ENCODE results near the gene GSG1L. TPM values are rescaled to one million over a fixed set of nuclear protein-coding genes. Genes with fewer than 3 reads are reported as not detected.
A peak's percentile ranks its signal among the peaks of the same experiment; 100 is the strongest.

The GSG1L gene
- total and polyA plus RNA-seq, 9 of the 15 experiments (the other 6 are each of a cell fraction or from before 2014, with no cell fraction given) = not detected

DNA sequence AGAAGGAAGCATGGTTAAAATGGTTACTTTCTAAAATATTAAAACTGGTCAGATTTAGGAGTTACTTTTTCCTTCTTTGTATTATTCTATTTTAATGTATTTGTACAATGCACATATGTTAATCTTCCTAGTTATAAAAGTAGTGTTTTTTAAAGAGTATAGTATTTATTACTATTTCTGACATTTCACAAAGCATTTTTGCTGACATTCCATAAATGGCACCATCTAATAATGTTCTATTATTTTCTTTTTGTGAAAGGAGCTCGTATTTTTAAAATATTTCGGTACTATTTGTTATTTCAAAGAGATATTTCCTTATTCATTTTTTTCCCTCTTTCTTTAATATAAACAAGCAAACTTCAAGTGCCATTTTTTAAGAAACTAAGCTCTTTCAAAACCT lies 47.5 kb upstream of the GSG1L start (continued):
- TF ChIP-seq, protein P1, sequence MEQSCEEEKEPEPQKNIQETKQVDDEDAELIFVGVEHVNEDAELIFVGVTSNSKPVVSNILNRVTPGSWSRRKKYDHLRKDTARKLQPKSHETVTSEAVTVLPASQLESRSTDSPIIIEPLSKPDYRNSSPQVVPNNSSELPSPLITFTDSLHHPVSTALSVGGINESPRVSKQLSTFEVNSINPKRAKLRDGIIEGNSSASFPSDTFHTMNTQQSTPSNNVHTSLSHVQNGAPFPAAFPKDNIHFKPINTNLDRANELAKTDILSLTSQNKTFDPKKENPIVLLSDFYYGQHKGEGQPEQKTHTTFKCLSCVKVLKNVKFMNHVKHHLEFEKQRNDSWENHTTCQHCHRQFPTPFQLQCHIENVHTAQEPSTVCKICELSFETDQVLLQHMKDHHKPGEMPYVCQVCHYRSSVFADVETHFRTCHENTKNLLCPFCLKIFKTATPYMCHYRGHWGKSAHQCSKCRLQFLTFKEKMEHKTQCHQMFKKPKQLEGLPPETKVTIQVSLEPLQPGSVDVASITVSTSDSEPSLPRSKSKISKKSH (CRISPR knock-in tag; IDR thresholded peaks at IDR 0.05) = no peak
- TF ChIP-seq TOE1 (IDR thresholded peaks at IDR 0.05; ENCODE audit: borderline replicate concordance) = no peak
- TF ChIP-seq TOE1 (CRISPR knock-in tag; IDR thresholded peaks at IDR 0.05; ENCODE audit: borderline replicate concordance, low read depth) = no peak
- TF ChIP-seq ZNF766 (CRISPR knock-in tag; conservative IDR thresholded peaks at IDR 0.05) = no peak
- TF ChIP-seq ZNF212 (CRISPR knock-in tag; IDR thresholded peaks at IDR 0.05) = no peak
- TF ChIP-seq HNRNPH1 (optimal IDR thresholded peaks at IDR 0.05; ENCODE audit: low read depth, low read length) = no peak
- no peak for TF ChIP-seq TCF7 (IDR thresholded peaks at IDR 0.05; ENCODE audit: borderline replicate concordance)
- no peak for TF ChIP-seq CAMTA2 (CRISPR knock-in tag; conservative IDR thresholded peaks at IDR 0.05)
- TF ChIP-seq SRSF7 (optimal IDR thresholded peaks at IDR 0.05; ENCODE audit: low read depth, low read length) = no peak

DNA sequence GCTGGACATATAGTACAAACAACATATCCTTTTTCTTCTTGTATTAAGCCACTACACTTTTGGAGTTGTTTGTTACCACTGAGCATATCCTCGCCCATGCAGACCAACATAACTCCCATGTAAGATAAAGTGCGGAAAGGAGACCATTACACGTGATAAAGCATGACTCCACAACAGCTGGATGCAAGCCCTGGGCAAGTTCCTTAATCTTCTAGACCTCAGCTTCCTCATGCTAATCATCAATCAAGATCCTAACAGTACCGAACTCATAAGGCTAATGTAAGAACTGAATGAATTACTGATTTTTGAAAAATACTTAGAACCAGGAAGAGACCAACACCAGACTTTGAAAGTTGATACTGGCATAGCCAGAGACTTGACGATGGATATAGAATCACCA lies 47.0 kb upstream of the GSG1L start:
- ChIA-PET CTCF (ENCODE audit: low intra/inter-chr PET ratio) (no interaction called here), POLR2A (interaction anchor here (1.4 kb wide), 2 partner anchors 10 to 23 kb away, joined by 3 read pairs; no protein-coding TSS in a partner anchor)
- ATAC-seq (peak; percentile 42), FAIRE-seq (peak; percentile 78), DNase-seq (ENCODE audit: extremely low read depth in 1 of 4, low spot score in 3 of 4) (peak in 1 of 4 experiments; percentile 24)
- Histone ChIP-seq H3K79me2 (ENCODE audit: control insufficient read depth, insufficient read depth, low read length) (no peaks in the 10 kb centered on the region; the same call in 1 of the 3 replicates), H3K4me1 (replicated peaks in 1 of 2; ENCODE audit: control insufficient read depth in 2 of 2, insufficient read depth in 2 of 2, low read length in 2 of 2) (peaks cover 2 to 10% of the 10 kb centered on the region in 2 experiments; a peak in 2 of 5 replicates), H4K20me1 (replicated peaks; ENCODE audit: control insufficient read depth, insufficient read depth, low read length) (peaks cover 10% of the 10 kb centered on the region; the same call in 1 of the 2 replicates), H3K27me3 (ENCODE audit: control insufficient read depth in 2 of 2, insufficient read depth in 2 of 2, low read length in 2 of 2) (no peaks in the 10 kb centered on the region), H3K4me2 (ENCODE audit: insufficient read depth, low read length) (peak overlapping the region; percentile 18; the same call in 1 of the 2 replicates), H2AFZ (ENCODE audit: low read depth, low read length) (no peak overlapping the region), H3K9ac (ENCODE audit: insufficient read depth in 1 of 2, low read depth in 2 of 2, low read length in 2 of 2) (no peak overlapping the region), H3K36me3 (ENCODE audit: control insufficient read depth, insufficient read depth, low read length) (peaks cover 97% of the 10 kb centered on the region), H3K4me3 (no peak overlapping the region), H3K9me1 (ENCODE audit: control insufficient read depth, insufficient read depth, low read length) (no peaks in the 10 kb centered on the region), H3K9me3 (replicated peaks; ENCODE audit: control insufficient read depth, insufficient read depth, low read depth, low read length) (no peaks in the 10 kb centered on the region), H3K27ac (ENCODE audit: extremely low read depth, low read depth, low read length) (peak overlapping the region; percentile 48; the same call in 2 of the 3 replicates)
- no TSS peak for BruUV-seq (replicated peaks)
- in situ Hi-C loops (cut with MboI) = no loop called here
- intact Hi-C loops (cut with micrococcal nuclease) = no loop called here
- 26% methylated on average over 5 of the region's 5 CpGs for WGBS (ENCODE audit: insufficient coverage, low coverage, missing lambda C conversion rate)
- TF ChIP-seq ZNF133 (CRISPR knock-in tag; IDR thresholded peaks at IDR 0.05) = no peak
- TF ChIP-seq LARP7 (IDR thresholded peaks at IDR 0.05) = no peak
- TF ChIP-seq SLC30A9 (CRISPR knock-in tag; IDR thresholded peaks at IDR 0.05) = no peak
- TF ChIP-seq, protein P2, sequence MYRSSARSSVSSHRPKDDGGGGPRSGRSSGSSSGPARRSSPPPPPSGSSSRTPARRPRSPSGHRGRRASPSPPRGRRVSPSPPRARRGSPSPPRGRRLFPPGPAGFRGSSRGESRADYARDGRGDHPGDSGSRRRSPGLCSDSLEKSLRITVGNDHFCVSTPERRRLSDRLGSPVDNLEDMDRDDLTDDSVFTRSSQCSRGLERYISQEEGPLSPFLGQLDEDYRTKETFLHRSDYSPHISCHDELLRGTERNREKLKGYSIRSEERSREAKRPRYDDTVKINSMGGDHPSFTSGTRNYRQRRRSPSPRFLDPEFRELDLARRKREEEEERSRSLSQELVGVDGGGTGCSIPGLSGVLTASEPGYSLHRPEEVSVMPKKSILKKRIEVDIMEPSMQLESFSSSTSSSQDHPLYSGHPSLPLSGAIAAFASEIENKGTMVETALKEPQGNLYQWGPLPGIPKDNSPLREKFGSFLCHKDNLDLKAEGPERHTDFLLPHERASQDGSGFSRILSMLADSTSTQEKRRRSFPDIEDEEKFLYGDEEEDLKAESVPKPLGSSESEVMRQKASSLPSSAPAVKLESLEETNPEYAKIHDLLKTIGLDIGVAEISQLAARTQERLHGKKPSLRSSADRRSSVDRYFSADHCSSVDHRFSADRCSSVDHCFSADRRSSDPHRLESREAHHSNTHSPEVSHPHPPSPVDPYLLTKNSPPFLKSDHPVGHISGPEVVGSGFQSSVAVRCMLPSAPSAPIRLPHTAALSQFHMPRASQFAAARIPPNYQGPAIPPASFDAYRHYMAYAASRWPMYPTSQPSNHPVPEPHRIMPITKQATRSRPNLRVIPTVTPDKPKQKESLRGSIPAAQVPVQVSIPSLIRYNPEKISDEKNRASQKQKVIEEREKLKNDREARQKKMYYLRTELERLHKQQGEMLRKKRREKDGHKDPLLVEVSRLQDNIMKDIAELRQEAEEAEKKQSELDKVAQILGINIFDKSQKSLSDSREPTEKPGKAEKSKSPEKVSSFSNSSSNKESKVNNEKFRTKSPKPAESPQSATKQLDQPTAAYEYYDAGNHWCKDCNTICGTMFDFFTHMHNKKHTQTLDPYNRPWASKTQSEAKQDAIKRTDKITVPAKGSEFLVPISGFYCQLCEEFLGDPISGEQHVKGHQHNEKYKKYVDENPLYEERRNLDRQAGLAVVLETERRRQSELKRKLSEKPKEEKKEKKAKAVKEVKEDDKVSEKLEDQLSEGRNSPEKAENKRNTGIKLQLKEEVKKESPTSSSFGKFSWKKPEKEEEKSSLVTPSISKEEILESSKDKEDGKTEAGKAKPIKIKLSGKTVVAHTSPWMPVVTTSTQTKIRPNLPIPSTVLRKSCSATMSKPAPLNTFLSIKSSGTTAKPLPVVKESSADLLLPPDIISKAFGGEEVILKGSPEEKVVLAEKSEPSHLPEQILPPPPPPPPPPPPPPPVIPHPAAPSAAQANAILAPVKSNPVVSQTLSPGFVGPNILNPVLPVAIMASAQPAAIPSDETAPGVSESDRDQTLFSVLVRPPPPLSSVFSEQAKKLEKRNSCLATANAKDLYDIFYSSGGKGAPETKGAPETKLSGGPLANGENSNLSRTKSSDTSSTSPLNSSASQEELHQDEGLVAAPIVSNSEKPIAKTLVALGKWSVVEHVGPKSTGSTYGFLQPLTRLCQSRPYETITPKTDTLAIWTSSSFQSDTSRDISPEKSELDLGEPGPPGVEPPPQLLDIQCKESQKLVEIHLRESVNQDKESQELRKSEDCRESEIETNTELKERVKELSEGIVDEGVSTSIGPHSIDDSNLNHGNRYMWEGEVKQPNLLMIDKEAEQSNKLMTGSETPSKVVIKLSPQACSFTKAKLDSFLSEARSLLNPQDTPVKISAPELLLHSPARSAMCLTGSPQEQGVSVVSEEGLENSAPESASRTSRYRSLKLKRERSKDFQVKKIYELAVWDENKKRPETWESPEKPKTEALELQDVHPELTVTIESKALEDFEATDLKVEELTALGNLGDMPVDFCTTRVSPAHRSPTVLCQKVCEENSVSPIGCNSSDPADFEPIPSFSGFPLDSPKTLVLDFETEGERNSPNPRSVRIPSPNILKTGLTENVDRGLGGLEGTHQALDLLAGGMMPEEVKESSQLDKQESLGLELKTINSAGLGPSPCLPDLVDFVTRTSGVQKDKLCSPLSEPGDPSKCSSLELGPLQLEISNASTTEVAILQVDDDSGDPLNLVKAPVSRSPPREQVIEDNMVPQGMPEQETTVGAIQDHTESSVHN (IDR thresholded peaks at IDR 0.05; ENCODE audit: borderline replicate concordance in 1 of 2, low read depth in 1 of 2) = peak in 1 of 2 experiments; percentile 62; a peak in 1 of 4 replicates

All from K562 (cell line).